ENCODE measurements around the gene GALNT16.

GRCh38 chr14:69358966-69359365 is 99.0 kb downstream of the GALNT16 start:
- TF ChIP-seq CTCF (IDR thresholded peaks at IDR 0.05): no peak
- TF ChIP-seq POLR2A (IDR thresholded peaks at IDR 0.05): no peak
